ENCODE results near the gene FALEC.

GRCh38 chr1:150563340-150564038 lies 47.9 kb downstream of the FALEC start:
- TF ChIP-seq EP300 (IDR thresholded peaks at IDR 0.05), result no peak
- TF ChIP-seq CTCF (IDR thresholded peaks at IDR 0.05), result no peak
